ENCODE results near the gene CYP4B1. TPM values are rescaled to one million over a fixed set of nuclear protein-coding genes. Genes with fewer than 3 reads are reported as not detected.
"Not testable (repeated sequence)": the region's sequence is repeated elsewhere in the genome, so short reads cannot be mapped to it uniquely, and the experiment has no call there.

CYP4B1 gene
- total and polyA plus RNA-seq, 12 donors: 0.22 to 15.1 (median 5.5) TPM

DNA sequence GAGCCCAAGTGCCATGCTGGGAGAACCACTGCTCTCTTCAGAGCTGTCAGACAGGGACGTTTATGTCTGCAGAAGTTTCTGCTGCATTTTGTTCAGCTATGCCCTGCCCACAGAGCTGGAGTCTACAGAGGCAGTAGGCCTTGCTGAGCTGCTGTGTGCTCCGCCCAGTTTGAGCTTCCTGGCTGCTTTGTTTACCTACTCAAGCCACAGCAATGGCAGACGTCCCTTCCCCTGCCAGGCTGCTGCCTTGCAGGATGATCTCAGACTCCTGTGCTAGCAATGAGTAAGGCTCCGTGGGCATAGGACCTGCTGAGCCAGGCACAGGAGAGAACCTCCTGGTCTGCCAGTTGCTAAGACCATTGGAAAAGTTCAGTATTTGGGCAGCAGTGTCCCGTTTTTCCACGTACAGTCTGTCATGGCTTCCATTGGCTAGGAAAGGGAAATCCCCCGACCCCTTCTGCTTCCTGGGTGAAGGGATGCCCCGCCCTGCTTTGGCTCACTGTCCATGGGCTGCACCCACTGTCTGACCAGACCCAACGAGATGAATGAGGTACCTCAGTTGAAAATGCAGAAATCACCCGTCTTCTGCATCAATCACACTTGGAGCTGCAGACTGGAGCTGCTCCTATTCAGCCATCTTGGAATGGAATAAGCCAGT, 31.9 kb downstream of the CYP4B1 start:
- no peak for TF ChIP-seq POLR2A (IDR thresholded peaks at IDR 0.05)
- TF ChIP-seq, protein P1, sequence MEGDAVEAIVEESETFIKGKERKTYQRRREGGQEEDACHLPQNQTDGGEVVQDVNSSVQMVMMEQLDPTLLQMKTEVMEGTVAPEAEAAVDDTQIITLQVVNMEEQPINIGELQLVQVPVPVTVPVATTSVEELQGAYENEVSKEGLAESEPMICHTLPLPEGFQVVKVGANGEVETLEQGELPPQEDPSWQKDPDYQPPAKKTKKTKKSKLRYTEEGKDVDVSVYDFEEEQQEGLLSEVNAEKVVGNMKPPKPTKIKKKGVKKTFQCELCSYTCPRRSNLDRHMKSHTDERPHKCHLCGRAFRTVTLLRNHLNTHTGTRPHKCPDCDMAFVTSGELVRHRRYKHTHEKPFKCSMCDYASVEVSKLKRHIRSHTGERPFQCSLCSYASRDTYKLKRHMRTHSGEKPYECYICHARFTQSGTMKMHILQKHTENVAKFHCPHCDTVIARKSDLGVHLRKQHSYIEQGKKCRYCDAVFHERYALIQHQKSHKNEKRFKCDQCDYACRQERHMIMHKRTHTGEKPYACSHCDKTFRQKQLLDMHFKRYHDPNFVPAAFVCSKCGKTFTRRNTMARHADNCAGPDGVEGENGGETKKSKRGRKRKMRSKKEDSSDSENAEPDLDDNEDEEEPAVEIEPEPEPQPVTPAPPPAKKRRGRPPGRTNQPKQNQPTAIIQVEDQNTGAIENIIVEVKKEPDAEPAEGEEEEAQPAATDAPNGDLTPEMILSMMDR (IDR thresholded peaks at IDR 0.05): no peak
- Histone ChIP-seq H3K27me3 (no peaks in the 10 kb centered on the region), H3K36me3 (replicated peaks in 1 of 2) (no peaks in the 10 kb centered on the region), H3K4me3 (no peak overlapping the region), H3K4me1 (replicated peaks in 1 of 2) (no peaks in the 10 kb centered on the region), H3K27ac (no peak overlapping the region), H3K9me3 (replicated peaks in 1 of 3) (no peaks in the 10 kb centered on the region)
- no peak for DNase-seq
- intact Hi-C loops (cut with DNase I): no loop called here
- 60 to 74% (median 65%) methylated on average over 6 to 10 of the region's 10 CpGs for WGBS, 4 donors

DNA sequence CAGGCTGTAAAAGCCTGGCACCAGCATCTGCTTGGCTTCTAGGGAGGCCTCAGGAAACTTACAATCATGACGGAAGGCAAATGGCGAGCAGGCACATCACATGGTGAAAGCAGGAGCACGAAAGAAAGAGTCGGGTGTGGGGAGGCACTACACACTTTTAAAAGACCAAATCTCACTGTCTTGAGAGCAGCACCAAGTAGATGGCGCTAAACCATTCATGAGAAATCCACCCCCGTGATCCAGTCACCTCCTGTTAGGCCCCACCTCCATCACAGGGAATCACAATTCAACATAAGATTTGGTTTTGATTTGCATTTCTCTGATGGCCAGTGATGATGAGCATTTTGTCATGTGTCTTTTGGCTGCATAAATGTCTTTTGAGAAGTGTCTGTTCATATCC, 36.6 kb downstream of the CYP4B1 start:
- H3K9me3 ChIP-seq (replicated peaks in 1 of 3); H3K36me3 ChIP-seq (replicated peaks in 1 of 2); H3K4me1 ChIP-seq (replicated peaks in 1 of 2); H3K27ac ChIP-seq; H3K4me3 ChIP-seq; DNase-seq; intact Hi-C loops (cut with DNase I); H3K27me3 ChIP-seq: not testable (repeated sequence)
- 65 to 86% (median 71%) methylated on average over 6 of the region's 6 CpGs for WGBS, 4 donors

DNA sequence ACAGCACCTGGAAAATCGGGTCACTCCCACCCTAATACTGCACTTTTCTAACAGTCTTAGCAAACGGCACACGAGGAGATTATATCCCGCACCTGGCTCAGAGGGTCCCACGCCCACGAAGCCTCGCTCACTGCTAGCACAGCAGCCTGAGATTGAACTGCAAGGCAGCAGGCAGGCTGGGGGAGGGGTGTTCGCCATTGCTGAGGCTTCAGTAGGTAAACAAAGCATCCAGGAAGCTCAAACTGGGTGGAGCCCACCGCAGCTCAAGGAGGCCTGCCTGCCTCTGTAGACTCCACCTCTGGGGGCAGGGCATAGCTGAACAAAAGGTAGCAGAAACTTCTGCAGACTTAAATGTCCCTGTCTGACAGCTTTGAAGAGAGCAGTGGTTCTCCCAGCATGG, 47.5 kb downstream of the CYP4B1 start:
- H3K9me3 ChIP-seq (replicated peaks in 1 of 3); H3K4me1 ChIP-seq (replicated peaks in 1 of 2); intact Hi-C loops (cut with DNase I); H3K36me3 ChIP-seq (replicated peaks in 1 of 2); H3K27ac ChIP-seq; H3K4me3 ChIP-seq; DNase-seq; H3K27me3 ChIP-seq: not testable (repeated sequence)
- WGBS, 4 donors: 61 to 79% (median 70%) methylated on average over 8 to 9 of the region's 9 CpGs

DNA sequence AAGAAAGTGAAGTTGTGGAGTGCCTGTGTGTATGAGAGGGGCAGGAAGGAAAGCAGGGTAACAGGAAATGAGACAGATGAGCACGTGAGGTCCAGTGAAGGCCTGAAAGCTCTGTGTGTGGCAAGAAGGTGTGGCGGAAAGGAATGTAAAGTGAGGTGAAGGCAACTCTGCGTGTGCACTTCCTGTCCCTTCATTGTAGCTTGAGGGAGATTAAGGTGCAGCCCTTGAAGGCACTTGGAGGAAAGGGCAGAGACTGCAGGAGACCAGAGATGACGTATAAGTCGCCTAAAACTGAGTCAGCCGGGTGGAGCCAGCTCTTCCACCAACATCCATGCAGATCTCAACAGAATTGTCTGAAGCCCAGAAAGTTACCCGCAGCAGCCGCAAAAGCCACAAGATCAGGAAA, 58.8 kb downstream of the CYP4B1 start:
- WGBS, 4 donors: 52 to 55% (median 53%) methylated on average over 5 to 8 of the region's 8 CpGs
- H3K9me3 ChIP-seq (replicated peaks in 1 of 3); DNase-seq; H3K27ac ChIP-seq; H3K36me3 ChIP-seq (replicated peaks in 1 of 2); H3K27me3 ChIP-seq; intact Hi-C loops (cut with DNase I); H3K4me3 ChIP-seq; H3K4me1 ChIP-seq (replicated peaks in 1 of 2): not testable (repeated sequence)

DNA sequence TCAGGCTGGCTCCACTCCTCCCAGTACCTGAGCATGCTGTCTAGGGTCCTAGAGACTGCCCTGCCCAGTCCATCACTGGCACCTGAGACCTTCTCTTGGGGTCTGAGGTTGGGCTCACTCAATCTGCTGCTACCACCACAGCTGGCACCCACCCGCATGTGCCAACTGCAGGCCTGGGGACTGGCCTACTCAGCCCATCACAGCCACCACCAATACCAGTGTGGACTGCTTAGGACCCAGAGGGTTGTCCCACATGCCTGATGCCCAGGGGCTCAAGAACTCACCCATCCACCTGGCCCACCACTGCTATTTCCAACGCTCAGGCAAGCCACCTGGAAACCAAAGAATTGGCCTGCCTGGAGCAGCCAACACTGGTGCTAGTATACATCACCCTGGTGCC, 63.5 kb downstream of the CYP4B1 start:
- intact Hi-C loops (cut with DNase I): no loop called here
- no peak overlapping the region for H3K27ac ChIP-seq
- H3K4me1 ChIP-seq (replicated peaks in 1 of 2): no peaks in the 10 kb centered on the region
- H3K36me3 ChIP-seq (replicated peaks in 1 of 2): no peaks in the 10 kb centered on the region
- H3K9me3 ChIP-seq (replicated peaks in 1 of 3): peaks cover 0 to 7% (median 0%) of the 10 kb centered on the region in 3 donors
- TF ChIP-seq POLR2A (IDR thresholded peaks at IDR 0.05): no peak
- TF ChIP-seq, protein P1 (IDR thresholded peaks at IDR 0.05): no peak
- H3K27me3 ChIP-seq: peaks cover 7% of the 10 kb centered on the region
- no peak overlapping the region for H3K4me3 ChIP-seq
- DNase-seq: no peak
- 67 to 87% (median 77%) methylated on average over 1 to 2 of the region's 2 CpGs for WGBS, 4 donors

Other genes starting within 250 kb of the CYP4B1 start
- not detected for gene KNCN, start 247.4 kb upstream of the CYP4B1 start, total RNA-seq
- gene KNCN, start 247.4 kb upstream of the CYP4B1 start, polyA plus RNA-seq: under 1 TPM; 0.07 to 0.40 (median 0.24) TPM
- gene MKNK1, start 194.8 kb upstream of the CYP4B1 start, total RNA-seq: 10 to 100 TPM; 29.6 to 60.3 (median 40.5) TPM
- 10 to 100 TPM; 30.5 to 83.0 (median 63.6) TPM for gene MKNK1, start 194.8 kb upstream of the CYP4B1 start, polyA plus RNA-seq
- gene MOB3C, start 182.2 kb upstream of the CYP4B1 start, total RNA-seq: 10 to 100 TPM in 7 of 9 donors, 1 to 10 TPM in 2; 7.5 to 29.9 (median 20.4) TPM
- gene MOB3C, start 182.2 kb upstream of the CYP4B1 start, polyA plus RNA-seq: 10 to 100 TPM in 2 of 3 donors, 1 to 10 TPM in 1; 9.3 to 15.3 (median 10.6) TPM
- gene ATPAF1, start 130.7 kb upstream of the CYP4B1 start, total RNA-seq: 100 to 1,000 TPM; 104 to 225 (median 131) TPM
- 100 to 1,000 TPM; 142 to 183 (median 146) TPM for gene ATPAF1, start 130.7 kb upstream of the CYP4B1 start, polyA plus RNA-seq
- under 1 TPM in 3 of 9 donors, not detected in 6; 0.11 to 0.36 (median 0.25) TPM for gene TEX38, start 127.2 kb upstream of the CYP4B1 start, total RNA-seq
- under 1 TPM in 1 of 3 donors, not detected in 2; 0.54 TPM for gene TEX38, start 127.2 kb upstream of the CYP4B1 start, polyA plus RNA-seq
- gene EFCAB14, start 79.9 kb upstream of the CYP4B1 start, total RNA-seq: 100 to 1,000 TPM in 3 of 9 donors, 10 to 100 TPM in 6; 55.7 to 138 (median 79.4) TPM
- gene EFCAB14, start 79.9 kb upstream of the CYP4B1 start, polyA plus RNA-seq: 10 to 100 TPM; 17.9 to 65.0 (median 23.0) TPM
- under 1 TPM in 1 of 9 donors, not detected in 8; 0.15 TPM for gene CYP4A11, start 142.4 kb downstream of the CYP4B1 start, total RNA-seq
- gene CYP4A11, start 142.4 kb downstream of the CYP4B1 start, polyA plus RNA-seq: under 1 TPM in 1 of 3 donors, not detected in 2; 0.11 TPM
- gene CYP4X1, start 224.6 kb downstream of the CYP4B1 start, total RNA-seq: 1 to 10 TPM in 7 of 9 donors, under 1 TPM in 2; 0.74 to 5.4 (median 2.1) TPM
- gene CYP4X1, start 224.6 kb downstream of the CYP4B1 start, polyA plus RNA-seq: 1 to 10 TPM; 1.4 to 2.6 (median 2.0) TPM